ENCODE data around the gene RCN1.
A peak's percentile ranks its signal among the peaks of the same experiment; 100 is the strongest.

Gene RCN1

GRCh38 chr11:32081129-32081641 lies 9.7 kb upstream of the RCN1 start:
- ChIA-PET POLR2A (interaction anchor here (0.6 kb wide), 1 partner anchor 268 kb away, joined by 3 read pairs; no protein-coding TSS in a partner anchor), CTCF (interaction anchor here (0.7 to 1.4 kb wide), 2 partner anchors 23 to 95 kb away, joined by 4 to 5 read pairs; no protein-coding TSS in a partner anchor)
- Histone ChIP-seq H3K4me1 (ENCODE audit: control insufficient read depth, insufficient read depth, low read length) (no peaks in the 10 kb centered on the region), H3K9me3 (ENCODE audit: control insufficient read depth, insufficient read depth, low read depth, low read length) (no peaks in the 10 kb centered on the region), H3K27ac (ENCODE audit: extremely low read depth, low read depth, low read length) (peak overlapping the region; percentile 10; the same call in 1 of the 2 replicates), H3K36me3 (ENCODE audit: control insufficient read depth in 2 of 2, insufficient read depth in 1 of 2, low read length in 2 of 2) (no peaks in the 10 kb centered on the region), H3K4me3 (ENCODE audit: low read depth, low read length) (no peak overlapping the region)
- TF ChIP-seq ZSCAN23 (tag by site-specific recombination; IDR thresholded peaks at IDR 0.05) (no peak), ZNF449 (tag by site-specific recombination; IDR thresholded peaks at IDR 0.05) (peak; percentile 89), TRIM28 (IDR thresholded peaks at IDR 0.05; ENCODE audit: borderline replicate concordance, low read length) (peak; percentile 80; the same call in 1 of the 2 replicates), KLF10 (tag by site-specific recombination; IDR thresholded peaks at IDR 0.05) (no peak), ZNF341 (tag by site-specific recombination; IDR thresholded peaks at IDR 0.05; ENCODE audit: low read depth) (peak; percentile 73), PRDM10 (tag by site-specific recombination; IDR thresholded peaks at IDR 0.05) (peak; percentile 81), FEZF1 (tag by site-specific recombination; IDR thresholded peaks at IDR 0.05) (0 out of 2 replicates have a peak, but pooled peaks have one; percentile 20), ZNF416 (tag by site-specific recombination; IDR thresholded peaks at IDR 0.05) (no peak), ZNF660 (tag by site-specific recombination; IDR thresholded peaks at IDR 0.05) (no peak), ZNF670 (tag by site-specific recombination; IDR thresholded peaks at IDR 0.05; ENCODE audit: low read depth) (no peak), ZBTB20 (tag by site-specific recombination; IDR thresholded peaks at IDR 0.05) (peak; percentile 47; the same call in 1 of the 2 replicates), ZNF623 (tag by site-specific recombination; IDR thresholded peaks at IDR 0.05) (no peak)

GRCh38 chr11:32081901-32082300 lies 9.0 kb upstream of the RCN1 start:
- H3K4me3 ChIP-seq (ENCODE audit: low read depth, low read length): no peak overlapping the region
- no peaks in the 10 kb centered on the region for H3K9me3 ChIP-seq (ENCODE audit: control insufficient read depth, insufficient read depth, low read depth, low read length)
- CTCF ChIA-PET: interaction anchor here (0.7 kb wide), 2 partner anchors 12 to 24 kb away, joined by 3 to 5 read pairs; no protein-coding TSS in a partner anchor
- no peaks in the 10 kb centered on the region for H3K4me1 ChIP-seq (ENCODE audit: control insufficient read depth, insufficient read depth, low read length)
- H3K36me3 ChIP-seq (ENCODE audit: control insufficient read depth in 2 of 2, insufficient read depth in 1 of 2, low read length in 2 of 2): no peaks in the 10 kb centered on the region
- H3K27ac ChIP-seq (ENCODE audit: extremely low read depth, low read depth, low read length): no peak overlapping the region
- POLR2A ChIA-PET: no interaction called here
- no peak for TF ChIP-seq ZSCAN4 (tag by site-specific recombination; IDR thresholded peaks at IDR 0.05)

- no peaks in the 10 kb centered on the region for H3K36me3 ChIP-seq (ENCODE audit: control insufficient read depth in 2 of 2, insufficient read depth in 1 of 2, low read length in 2 of 2)
- POLR2A ChIA-PET: no interaction called here
- no peak for TF ChIP-seq ZNF670 (tag by site-specific recombination; IDR thresholded peaks at IDR 0.05; ENCODE audit: low read depth)
- TF ChIP-seq ZNF391 (tag by site-specific recombination; IDR thresholded peaks at IDR 0.05; ENCODE audit: borderline replicate concordance, low read depth): no peak
- no peak for TF ChIP-seq KLF1 (tag by site-specific recombination; IDR thresholded peaks at IDR 0.05)
- TF ChIP-seq ZNF239 (tag by site-specific recombination; IDR thresholded peaks at IDR 0.05): no peak
- no peak for TF ChIP-seq ZBTB6 (tag by site-specific recombination; IDR thresholded peaks at IDR 0.05)
- CTCF ChIA-PET: interaction anchor here (0.7 kb wide), 1 partner anchor 13 kb away, joined by 3 read pairs; no protein-coding TSS in a partner anchor
- H3K4me3 ChIP-seq (ENCODE audit: low read depth, low read length): no peak overlapping the region
- H3K27ac ChIP-seq (ENCODE audit: extremely low read depth, low read depth, low read length): no peak overlapping the region
- no peaks in the 10 kb centered on the region for H3K9me3 ChIP-seq (ENCODE audit: control insufficient read depth, insufficient read depth, low read depth, low read length)
- 0 out of 2 replicates have a peak, but pooled peaks cover 1% of the 10 kb centered on the region for H3K4me1 ChIP-seq (ENCODE audit: control insufficient read depth, insufficient read depth, low read length)
Measured at GRCh38 chr11:32082346-32082986, 8.4 kb upstream of the RCN1 start.
